SK-N-SH (cell line): ENCODE results near the gene PPHLN1. TPM values are rescaled to one million over a fixed set of nuclear protein-coding genes. Genes with fewer than 3 reads are reported as not detected.

Experiments
- CTCF ChIA-PET: fragments of 300-600, 350-600 bp; formaldehyde crosslinking; extraction: SDS; loops from one replicate; lab custom pipeline; 2021; lab: Yijun Ruan, JAX
- POLR2A ChIA-PET: fragments of 350-600 bp; sonication (Branson Sonifier 250); formaldehyde crosslinking; extraction: SDS; loops from one replicate; lab custom pipeline; 2020; ENCODE audit warnings: antibody characterized with exemption, inconsistent platforms; lab: Yijun Ruan, JAX
- DNase-seq: peaks from one replicate; pipeline ENCODE4 v3.0.0; 2012
- H2AFZ ChIP-seq: fragments of 200-600 bp; sonication (generic); 2 replicates; pipeline ENCODE4 v1.8.1; 2016; ENCODE audit warnings: antibody characterized with exemption, mild to moderate bottlenecking, low read depth
- H3F3A ChIP-seq: fragments of 200-600 bp; sonication (generic); replicated peaks from 2 replicates; pipeline ENCODE3; 2016; ENCODE audit warnings: antibody characterized with exemption, mild to moderate bottlenecking; ENCODE audit not compliant: insufficient read depth
- H3K27ac ChIP-seq, 2 experiments: fragments of 200-500 bp in 1 of 2; fragments of 200-600 bp in 1 of 2; sonication (Bioruptor generic) in 1 of 2; sonication (generic), shearing (Covaris generic) in 1 of 2; 2 replicates each; pipeline versions ENCODE4 v1.5.1 to v1.6.1; 2014 to 2016; ENCODE audit warnings: low read depth in 2 of 2, inconsistent platforms in 1 of 2, low read length in 1 of 2, mild to moderate bottlenecking in 1 of 2, mixed read lengths in 1 of 2
- H3K27me3 ChIP-seq: fragments of 200-600 bp; sonication (generic), shearing (Covaris generic); 2 replicates; pipeline ENCODE4 v1.6.1; 2016; ENCODE audit warnings: mixed run types; ENCODE audit not compliant: insufficient read depth
- H3K36me3 ChIP-seq, 2 experiments: fragments of 200-500 bp in 1 of 2; fragments of 200-600 bp in 1 of 2; sonication (Bioruptor generic) in 1 of 2; sonication (generic) in 1 of 2; replicated peaks in 1 of 2; 2 replicates each; pipeline versions ENCODE3 to v1.5.1; 2014 to 2016; ENCODE audit warnings: low read length in 1 of 2, mild to moderate bottlenecking in 1 of 2; ENCODE audit not compliant: insufficient read depth in 2 of 2, control insufficient read depth in 1 of 2
- H3K4me1 ChIP-seq, 2 experiments: fragments of 200-500 bp in 1 of 2; fragments of 200-600 bp in 1 of 2; sonication (Bioruptor generic) in 1 of 2; sonication (generic), shearing (Covaris generic) in 1 of 2; 2 replicates each; pipeline versions ENCODE4 v1.5.1 to v1.6.1; 2014 to 2016; ENCODE audit warnings: low read depth in 1 of 2, low read length in 1 of 2, mixed run types in 1 of 2; ENCODE audit not compliant: insufficient read depth in 2 of 2, control insufficient read depth in 1 of 2
- H3K4me2 ChIP-seq: fragments of 200-600 bp; sonication (generic), shearing (Covaris generic); 2 replicates; pipeline ENCODE4 v1.6.1; 2017; ENCODE audit warnings: mixed run types
- H3K4me3 ChIP-seq, 2 experiments: fragments of 200-500 bp in 1 of 2; fragments of 200-600 bp in 1 of 2; sonication (Bioruptor generic) in 1 of 2; sonication (generic), shearing (Covaris generic) in 1 of 2; 2 replicates each; pipeline versions ENCODE4 v1.5.1 to v1.8.1; 2014 to 2016; ENCODE audit warnings: low read depth in 2 of 2, inconsistent platforms in 1 of 2, low read length in 1 of 2, mild to moderate bottlenecking in 1 of 2, mixed read lengths in 1 of 2, moderate library complexity in 1 of 2
- H3K79me2 ChIP-seq: fragments of 200-600 bp; sonication (generic); 2 replicates; pipeline ENCODE4 v1.8.1; 2017; ENCODE audit warnings: mild to moderate bottlenecking; ENCODE audit not compliant: insufficient read depth
- H3K9ac ChIP-seq: fragments of 200-600 bp; sonication (generic); 2 replicates; pipeline ENCODE4 v1.6.1; 2017; ENCODE audit warnings: mixed run types
- H3K9me2 ChIP-seq: fragments of 200-600 bp; sonication (generic); 2 replicates; pipeline ENCODE4 v1.6.1; 2017; ENCODE audit warnings: mixed run types
- H3K9me3 ChIP-seq: fragments of 200-600 bp; sonication (generic); 2 replicates; pipeline ENCODE4 v1.6.1; 2017; ENCODE audit warnings: mixed run types, mild to moderate bottlenecking, moderate library complexity
- H4K20me1 ChIP-seq: fragments of 200-600 bp; sonication (generic); 2 replicates; pipeline ENCODE4 v1.6.1; 2017; ENCODE audit warnings: mild to moderate bottlenecking, mixed run types; ENCODE audit not compliant: insufficient read depth
- CHD2 ChIP-seq: fragments of 150-350 bp; IDR thresholded peaks from 2 replicates; pipeline ENCODE4 v1.6.1; 2018; ENCODE audit warnings: low read length; ENCODE audit not compliant: partially characterized antibody
- CTCF ChIP-seq: fragments of 200-600 bp; sonication (generic); IDR thresholded peaks from 2 replicates; pipeline ENCODE4 v1.6.1; 2017; ENCODE audit warnings: antibody characterized with exemption, mild to moderate bottlenecking, moderate library complexity
- ELF1 ChIP-seq: IDR thresholded peaks from 2 replicates; pipeline ENCODE4 v1.4.0; 2012
- EZH2phosphoT487 ChIP-seq: fragments of 200-600 bp; sonication (generic); IDR thresholded peaks from 2 replicates; pipeline ENCODE4 v1.6.1; 2017; ENCODE audit warnings: low read depth, mixed run types, mild to moderate bottlenecking, antibody characterized with exemption, moderate library complexity, borderline replicate concordance
- FOSL2 ChIP-seq: IDR thresholded peaks from 2 replicates; pipeline ENCODE4 v1.4.0; 2012; ENCODE audit warnings: low read depth, mild to moderate bottlenecking, moderate library complexity, borderline replicate concordance
- FOXJ3 ChIP-seq: sonication (generic); formaldehyde crosslinking; IDR thresholded peaks from 2 replicates; pipeline ENCODE4 v1.5.1; 2020; ENCODE audit warnings: mild to moderate bottlenecking, missing genetic modification reagents
- FOXM1 ChIP-seq: IDR thresholded peaks from 2 replicates; pipeline ENCODE4 v1.4.0; 2012; ENCODE audit warnings: low read depth, mild to moderate bottlenecking
- GATA2 ChIP-seq: sonication (generic); formaldehyde crosslinking; IDR thresholded peaks from 2 replicates; pipeline ENCODE4 v1.5.0; 2020; ENCODE audit warnings: mild to moderate bottlenecking, missing genetic modification reagents
- IRF3 ChIP-seq: fragments of 150-350 bp; IDR thresholded peaks from 2 replicates; pipeline ENCODE4 v1.6.1; 2016; ENCODE audit warnings: mild to moderate bottlenecking, low read depth, low read length
- JUND ChIP-seq: IDR thresholded peaks from 2 replicates; pipeline ENCODE4 v1.4.0; 2012
- MXI1 ChIP-seq: IDR thresholded peaks from 2 replicates; pipeline ENCODE4 v1.6.1; 2012; ENCODE audit warnings: mild to moderate bottlenecking, low read depth, low read length, improper control_type of control experiment
- RAD21 ChIP-seq: IDR thresholded peaks from 2 replicates; pipeline ENCODE4 v1.6.1; 2012; ENCODE audit warnings: mild to moderate bottlenecking, low read length
- RCOR1 ChIP-seq: fragments of 150-350 bp; IDR thresholded peaks from 2 replicates; pipeline ENCODE4 v1.6.1; 2017; ENCODE audit warnings: antibody characterized with exemption, low read length
- SMC3 ChIP-seq: IDR thresholded peaks from 2 replicates; pipeline ENCODE4 v1.6.1; 2012; ENCODE audit warnings: low read depth, low read length, improper control_type of control experiment
- TCF12 ChIP-seq: IDR thresholded peaks from 2 replicates; pipeline ENCODE4 v1.4.0; 2012
- ZBTB33 ChIP-seq: IDR thresholded peaks from 2 replicates; pipeline ENCODE4 v1.4.0; 2012; ENCODE audit warnings: low read depth, borderline replicate concordance
- WGBS: methylation state at CpG from one replicate; pipeline ENCODE4 v1.1.6; 2017; ENCODE audit warnings: low lambda C conversion rate; 5-methylcytosine and 5-hydroxymethylcytosine counted together
- polyA plus RNA-seq, 3 experiments: library from polyadenylated mRNA; depleted of rRNA; stranded (reverse); fragments of >200 nt; gene quantifications; 2 replicates each; pipeline ENCODE4 v1.2.3, GENCODE V29; 2012

The PPHLN1 gene
- polyA plus RNA-seq, 1 of the 3 experiments (the other 2 are of a cell fraction) = 55.4 TPM

- H3K36me3 ChIP-seq = no peaks in the 10 kb centered on the region
- CTCF ChIA-PET = interaction anchor here (0.6 to 7.4 kb wide), 63 partner anchors 10 to 1534 kb away, joined by 3 to 206 read pairs (median 6); partner anchors contain the start of gene PRICKLE1
- TF ChIP-seq FOXJ3 (CRISPR knock-in tag) = no peak
- no peak for TF ChIP-seq RCOR1
- no peak for TF ChIP-seq EZH2phosphoT487
- TF ChIP-seq TCF12 = no peak
- no peak for TF ChIP-seq RAD21
- TF ChIP-seq FOSL2 = no peak
- no peak for TF ChIP-seq ZBTB33
- TF ChIP-seq SMC3 = no peak
- no peak for TF ChIP-seq MXI1
- no peak for TF ChIP-seq FOXM1
- TF ChIP-seq, all 33 proteins: peak for 0
- H3K9ac ChIP-seq = no peak overlapping the region
- H3K9me2 ChIP-seq = no peaks in the 10 kb centered on the region
- H3K4me2 ChIP-seq = peak overlapping the region; percentile 92
- no peaks in the 10 kb centered on the region for H3K9me3 ChIP-seq
- no peak overlapping the region for H2AFZ ChIP-seq
- 72% methylated on average over 18 of the region's 18 CpGs for WGBS
- H3K4me3 ChIP-seq = peak overlapping the region; percentile 65 to 78
- H3K4me1 ChIP-seq = peaks cover 0 to 12% of the 10 kb centered on the region in 2 experiments; a peak in 2 of 4 replicates
- POLR2A ChIA-PET = interaction anchor here (1.1 to 2.1 kb wide), 2 partner anchors 81 to 87 kb away, joined by 3 to 8 read pairs; no protein-coding TSS in a partner anchor
- no peak for DNase-seq
- H3K79me2 ChIP-seq = no peaks in the 10 kb centered on the region
- peaks cover 3% of the 10 kb centered on the region for H3F3A ChIP-seq
- H4K20me1 ChIP-seq = no peaks in the 10 kb centered on the region
- no peak overlapping the region for H3K27ac ChIP-seq
- peaks cover 13% of the 10 kb centered on the region; the same call in 1 of the 2 replicates for H3K27me3 ChIP-seq
These were observed 156.2 kb downstream of the PPHLN1 start for GRCh38 chr12:42482041-42482747.

GRCh38 chr12:42482748-42483520 lies 157.0 kb downstream of the PPHLN1 start:
- DNase-seq = peak; percentile 96
- H3K9ac ChIP-seq = peak overlapping the region; percentile 34; the same call in 1 of the 2 replicates
- WGBS = 11% methylated on average over 8 of the region's 83 CpGs
- H3K79me2 ChIP-seq = no peaks in the 10 kb centered on the region
- H4K20me1 ChIP-seq = no peaks in the 10 kb centered on the region
- H3K4me3 ChIP-seq = peak overlapping the region; percentile 65 to 78
- no peaks in the 10 kb centered on the region for H3K9me3 ChIP-seq
- peaks cover 13% of the 10 kb centered on the region; the same call in 1 of the 2 replicates for H3K27me3 ChIP-seq
- POLR2A ChIA-PET = interaction anchor here (0.6 to 2.1 kb wide), 5 partner anchors 80 to 799 kb away, joined by 3 to 8 read pairs (median 3); no protein-coding TSS in a partner anchor
- peak overlapping the region; percentile 86 for H2AFZ ChIP-seq
- H3K4me1 ChIP-seq = peaks cover 0 to 14% of the 10 kb centered on the region in 2 experiments; a peak in 2 of 4 replicates
- no peaks in the 10 kb centered on the region for H3K9me2 ChIP-seq
- H3K27ac ChIP-seq = peak overlapping the region in 1 of 2 experiments; percentile 82; a peak in 2 of 4 replicates
- peaks cover 3% of the 10 kb centered on the region for H3F3A ChIP-seq
- H3K4me2 ChIP-seq = peak overlapping the region; percentile 92
- CTCF ChIA-PET = interaction anchor here (0.6 to 7.4 kb wide), 77 partner anchors 9 to 1881 kb away, joined by 3 to 206 read pairs (median 5); partner anchors contain the start of genes GXYLT1 and PRICKLE1
- no peaks in the 10 kb centered on the region for H3K36me3 ChIP-seq
- TF ChIP-seq GATA2 (CRISPR knock-in tag) (0 out of 2 replicates have a peak, but pooled peaks have one; percentile 20), FOXM1 (no peak), JUND (no peak), CHD2 (peak; percentile 30), ZBTB33 (no peak), RAD21 (peak; percentile 83), IRF3 (no peak), ELF1 (no peak), SMC3 (peak; percentile 76), CTCF (peak; percentile 78)
